ENCODE data around the gene METTL16. TPM values are rescaled to one million over a fixed set of nuclear protein-coding genes. Genes with fewer than 3 reads are reported as not detected.
"Not testable (repeated sequence)": the region's sequence is repeated elsewhere in the genome, so short reads cannot be mapped to it uniquely, and the experiment has no call there.

Gene METTL16
- total RNA-seq, 1 donor from 2014 or later: 44.9 TPM

GRCh38 chr17:2487306-2487705 lies 24.4 kb downstream of the METTL16 start:
- H3K9me3 Mint-ChIP-seq: no peaks in the 10 kb centered on the region
- no peak overlapping the region for H3K4me3 Mint-ChIP-seq
- DNase-seq (ENCODE audit: low read depth, low spot score): no peak
- peak overlapping the region; percentile 53 for H3K27ac Mint-ChIP-seq (ENCODE audit: unreplicated experiment)
- peaks cover 36% of the 10 kb centered on the region for H3K4me1 Mint-ChIP-seq
- no peaks in the 10 kb centered on the region for H3K27me3 Mint-ChIP-seq (ENCODE audit: low read depth)
- TF ChIP-seq, protein P1, sequence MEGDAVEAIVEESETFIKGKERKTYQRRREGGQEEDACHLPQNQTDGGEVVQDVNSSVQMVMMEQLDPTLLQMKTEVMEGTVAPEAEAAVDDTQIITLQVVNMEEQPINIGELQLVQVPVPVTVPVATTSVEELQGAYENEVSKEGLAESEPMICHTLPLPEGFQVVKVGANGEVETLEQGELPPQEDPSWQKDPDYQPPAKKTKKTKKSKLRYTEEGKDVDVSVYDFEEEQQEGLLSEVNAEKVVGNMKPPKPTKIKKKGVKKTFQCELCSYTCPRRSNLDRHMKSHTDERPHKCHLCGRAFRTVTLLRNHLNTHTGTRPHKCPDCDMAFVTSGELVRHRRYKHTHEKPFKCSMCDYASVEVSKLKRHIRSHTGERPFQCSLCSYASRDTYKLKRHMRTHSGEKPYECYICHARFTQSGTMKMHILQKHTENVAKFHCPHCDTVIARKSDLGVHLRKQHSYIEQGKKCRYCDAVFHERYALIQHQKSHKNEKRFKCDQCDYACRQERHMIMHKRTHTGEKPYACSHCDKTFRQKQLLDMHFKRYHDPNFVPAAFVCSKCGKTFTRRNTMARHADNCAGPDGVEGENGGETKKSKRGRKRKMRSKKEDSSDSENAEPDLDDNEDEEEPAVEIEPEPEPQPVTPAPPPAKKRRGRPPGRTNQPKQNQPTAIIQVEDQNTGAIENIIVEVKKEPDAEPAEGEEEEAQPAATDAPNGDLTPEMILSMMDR (conservative IDR thresholded peaks at IDR 0.05): no peak
- no peaks in the 10 kb centered on the region for H3K36me3 Mint-ChIP-seq (ENCODE audit: low read depth)

- H3K36me3 Mint-ChIP-seq (ENCODE audit: low read depth); H3K4me3 Mint-ChIP-seq; DNase-seq (ENCODE audit: low read depth, low spot score); H3K27ac Mint-ChIP-seq (ENCODE audit: unreplicated experiment); H3K9me3 Mint-ChIP-seq; H3K27me3 Mint-ChIP-seq (ENCODE audit: low read depth): not testable (repeated sequence)
- H3K4me1 Mint-ChIP-seq: peaks cover 42% of the 10 kb centered on the region
Observed at GRCh38 chr17:2486709-2487108, 25.0 kb downstream of the METTL16 start.

DNA sequence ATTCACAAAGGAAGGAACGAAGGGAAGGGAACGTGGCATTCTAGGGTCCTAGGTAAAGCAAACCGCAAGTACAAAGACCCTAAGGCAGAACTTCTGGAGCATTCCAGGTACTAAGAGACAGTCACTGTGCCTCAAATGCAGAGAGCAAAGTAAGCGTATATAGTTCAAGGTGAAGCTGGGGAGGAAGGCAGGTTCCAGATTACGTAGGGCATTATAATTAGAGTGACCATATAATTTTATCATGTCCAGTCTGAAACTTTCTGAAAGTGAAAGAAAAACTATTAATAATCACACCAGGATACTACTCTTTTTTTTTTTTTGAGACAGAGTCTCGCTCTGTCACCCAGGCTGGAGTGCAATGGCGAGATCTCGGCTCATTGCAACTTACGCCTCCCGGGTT lies 25.7 kb downstream of the METTL16 start:
- Mint-ChIP-seq H3K27ac (ENCODE audit: unreplicated experiment) (no peak overlapping the region), H3K36me3 (ENCODE audit: low read depth) (no peaks in the 10 kb centered on the region), H3K4me3 (no peak overlapping the region), H3K9me3 (no peaks in the 10 kb centered on the region), H3K27me3 (ENCODE audit: low read depth) (no peaks in the 10 kb centered on the region), H3K4me1 (peaks cover 43% of the 10 kb centered on the region)
- DNase-seq (ENCODE audit: low read depth, low spot score): no peak
- TF ChIP-seq, protein P1 (conservative IDR thresholded peaks at IDR 0.05): no peak

DNA sequence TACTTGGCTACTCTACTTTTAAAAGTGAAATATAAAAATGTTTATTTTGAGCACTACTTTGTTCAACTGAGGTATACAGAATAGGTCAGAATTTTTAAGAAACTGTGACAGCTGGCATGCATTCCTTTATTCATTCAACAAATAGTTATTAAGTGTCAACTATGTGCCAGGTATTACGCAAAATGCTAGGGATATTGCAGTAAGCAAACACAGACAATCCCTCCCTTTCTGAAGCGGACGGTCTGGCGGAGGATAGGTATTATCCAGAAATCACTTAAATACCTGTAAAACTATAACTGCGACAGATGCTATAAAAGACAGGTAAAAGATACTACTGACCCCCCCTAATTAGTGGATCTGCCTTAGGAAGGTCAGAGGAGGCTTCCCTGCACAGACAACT lies 26.1 kb downstream of the METTL16 start:
- Mint-ChIP-seq H3K9me3 (no peaks in the 10 kb centered on the region), H3K4me1 (peaks cover 40% of the 10 kb centered on the region), H3K36me3 (ENCODE audit: low read depth) (no peaks in the 10 kb centered on the region), H3K27ac (ENCODE audit: unreplicated experiment) (no peak overlapping the region), H3K4me3 (no peak overlapping the region), H3K27me3 (ENCODE audit: low read depth) (no peaks in the 10 kb centered on the region)
- DNase-seq (ENCODE audit: low read depth, low spot score): no peak
- TF ChIP-seq, protein P1 (conservative IDR thresholded peaks at IDR 0.05): no peak

- Mint-ChIP-seq H3K4me3 (no peak overlapping the region), H3K27ac (ENCODE audit: unreplicated experiment) (no peak overlapping the region), H3K4me1 (peaks cover 35% of the 10 kb centered on the region), H3K9me3 (no peaks in the 10 kb centered on the region), H3K27me3 (ENCODE audit: low read depth) (no peaks in the 10 kb centered on the region), H3K36me3 (ENCODE audit: low read depth) (no peaks in the 10 kb centered on the region)
- no peak for DNase-seq (ENCODE audit: low read depth, low spot score)
- TF ChIP-seq, protein P1 (conservative IDR thresholded peaks at IDR 0.05): no peak
Observed at GRCh38 chr17:2484876-2485275, 26.8 kb downstream of the METTL16 start.

- Mint-ChIP-seq H3K36me3 (ENCODE audit: low read depth) (no peaks in the 10 kb centered on the region), H3K27ac (ENCODE audit: unreplicated experiment) (no peak overlapping the region), H3K4me1 (peaks cover 32% of the 10 kb centered on the region), H3K4me3 (no peak overlapping the region), H3K9me3 (no peaks in the 10 kb centered on the region), H3K27me3 (ENCODE audit: low read depth) (no peaks in the 10 kb centered on the region)
- TF ChIP-seq, protein P1 (conservative IDR thresholded peaks at IDR 0.05): no peak
- DNase-seq (ENCODE audit: low read depth, low spot score): no peak
Observed at GRCh38 chr17:2483084-2483483, 28.6 kb downstream of the METTL16 start.

Measured in neural crest cell (in vitro differentiated cells).